ENCODE measurements around the gene ZCWPW2.

GRCh38 chr3:28308196-28308595, 40.3 kb upstream of the ZCWPW2 start:
- no peak for TF ChIP-seq CTCF (conservative IDR thresholded peaks at IDR 0.05)
- no peak for TF ChIP-seq ZFX (IDR thresholded peaks at IDR 0.05)

Data from C4-2B (cell line).